Stimulated activated CD4-positive, alpha-beta T cell treated with anti-CD3 and anti-CD28 coated beads, Interleukin-12 subunit alpha, Interleukin-12 subunit beta, amount 100 ng/mL, for 4 hours (primary cell): Measurements from ENCODE around the gene MTCL1.

Source experiments
- DNase-seq: peaks from one replicate; pipeline ENCODE4 v3.0.0-alpha.2; 2020

Gene MTCL1

GRCh38 chr18:8816816-8817215, 111.5 kb downstream of the MTCL1 start:
- no peak for DNase-seq

GRCh38 chr18:8818982-8819381, 113.6 kb downstream of the MTCL1 start:
- DNase-seq = no peak

GRCh38 chr18:8820396-8821082, 115.2 kb downstream of the MTCL1 start:
- no peak for DNase-seq

GRCh38 chr18:8821083-8821465, 115.7 kb downstream of the MTCL1 start:
- no peak for DNase-seq

GRCh38 chr18:8821531-8821930, 116.2 kb downstream of the MTCL1 start:
- DNase-seq = no peak

GRCh38 chr18:8822643-8823042, 117.3 kb downstream of the MTCL1 start:
- no peak for DNase-seq

- DNase-seq = no peak
Measured at GRCh38 chr18:8823530-8823929, 118.2 kb downstream of the MTCL1 start.

GRCh38 chr18:8824846-8825245, 119.5 kb downstream of the MTCL1 start:
- no peak for DNase-seq

- DNase-seq = no peak
Measured at GRCh38 chr18:8825273-8825672, 119.9 kb downstream of the MTCL1 start.

GRCh38 chr18:8825729-8826375, 120.5 kb downstream of the MTCL1 start:
- no peak for DNase-seq

GRCh38 chr18:8826514-8826913, 121.2 kb downstream of the MTCL1 start:
- DNase-seq = no peak

GRCh38 chr18:8826971-8827370, 121.6 kb downstream of the MTCL1 start:
- DNase-seq = no peak

GRCh38 chr18:8828300-8828699, 122.9 kb downstream of the MTCL1 start:
- DNase-seq = no peak

- DNase-seq = no peak
Measured at GRCh38 chr18:8828798-8829197, 123.4 kb downstream of the MTCL1 start.

- no peak for DNase-seq
Measured at GRCh38 chr18:8830067-8831060, 125.0 kb downstream of the MTCL1 start.

- no peak for DNase-seq
Measured at GRCh38 chr18:8831112-8831511, 125.8 kb downstream of the MTCL1 start.

- DNase-seq = no peak
Measured at GRCh38 chr18:8831531-8831930, 126.2 kb downstream of the MTCL1 start.

- DNase-seq = no peak
Measured at GRCh38 chr18:8833480-8833879, 128.1 kb downstream of the MTCL1 start.

- DNase-seq = no peak
Measured at GRCh38 chr18:8834881-8835280, 129.5 kb downstream of the MTCL1 start.

- no peak for DNase-seq
Measured at GRCh38 chr18:8835521-8835953, 130.2 kb downstream of the MTCL1 start.

GRCh38 chr18:8839281-8839680, 133.9 kb downstream of the MTCL1 start:
- no peak for DNase-seq

GRCh38 chr18:8841781-8842485, 136.6 kb downstream of the MTCL1 start:
- DNase-seq = no peak

GRCh38 chr18:8842506-8842905, 137.2 kb downstream of the MTCL1 start:
- DNase-seq = no peak
